ENCODE measurements around the gene SYNE1. TPM values are rescaled to one million over a fixed set of nuclear protein-coding genes. Genes with fewer than 3 reads are reported as not detected.
A peak's percentile ranks its signal among the peaks of the same experiment; 100 is the strongest.

Gene SYNE1
- total RNA-seq, 4 donors from 2014 or later, result 29.1 to 51.5 (median 45.6) TPM

GRCh38 chr6:152680879-152681517 lies 43.8 kb upstream of the SYNE1 start:
- Histone ChIP-seq H3K4me3 (no peak overlapping the region), H3K4me1 (no peaks in the 10 kb centered on the region), H3K27ac (no peak overlapping the region), H3K27me3 (no peaks in the 10 kb centered on the region), H3K36me3 (no peaks in the 10 kb centered on the region), H3K9me3 (no peaks in the 10 kb centered on the region)
- TF ChIP-seq CTCF (IDR thresholded peaks at IDR 0.05 in 4 of 5, conservative IDR thresholded peaks at IDR 0.05 in 1 of 5) (no peak), POLR2A (IDR thresholded peaks at IDR 0.05) (no peak)
- ATAC-seq, result no peak
- DNase-seq, result no peak
- in situ Hi-C loops (cut with MboI; ENCODE audit: low sequenced_read_pairs in 4 of 4), result no loop called here
- intact Hi-C loops (cut with DNase I; ENCODE audit: low total_unique reads), result no loop called here

- no peaks in the 10 kb centered on the region for H3K9me3 ChIP-seq
- no peak for TF ChIP-seq POLR2A (IDR thresholded peaks at IDR 0.05)
- TF ChIP-seq CTCF (IDR thresholded peaks at IDR 0.05 in 4 of 5, conservative IDR thresholded peaks at IDR 0.05 in 1 of 5), result no peak
- H3K4me1 ChIP-seq, result no peaks in the 10 kb centered on the region
- no peak for DNase-seq
- in situ Hi-C loops (cut with MboI; ENCODE audit: low sequenced_read_pairs in 4 of 4) (no loop called here), intact Hi-C loops (cut with DNase I; ENCODE audit: low total_unique reads) (no loop called here)
- no peaks in the 10 kb centered on the region for H3K27me3 ChIP-seq
- no peaks in the 10 kb centered on the region for H3K36me3 ChIP-seq
- no peak overlapping the region for H3K27ac ChIP-seq
- no peak overlapping the region for H3K4me3 ChIP-seq
- no peak for ATAC-seq
These were observed 43.0 kb upstream of the SYNE1 start for GRCh38 chr6:152680151-152680550.

GRCh38 chr6:152673236-152673635 lies 36.1 kb upstream of the SYNE1 start:
- intact Hi-C loops (cut with DNase I; ENCODE audit: low total_unique reads), result no loop called here
- H3K4me1 ChIP-seq, result no peaks in the 10 kb centered on the region
- ATAC-seq (no peak), DNase-seq (no peak)
- peak overlapping the region in 1 of 4 donors; percentile 27 for H3K27ac ChIP-seq
- no peaks in the 10 kb centered on the region for H3K36me3 ChIP-seq
- in situ Hi-C loops (cut with MboI; ENCODE audit: low sequenced_read_pairs in 4 of 4), result no loop called here
- no peaks in the 10 kb centered on the region for H3K27me3 ChIP-seq
- TF ChIP-seq CTCF (IDR thresholded peaks at IDR 0.05 in 4 of 5, conservative IDR thresholded peaks at IDR 0.05 in 1 of 5), result no peak
- no peak for TF ChIP-seq POLR2A (IDR thresholded peaks at IDR 0.05)
- H3K9me3 ChIP-seq, result no peaks in the 10 kb centered on the region
- no peak overlapping the region for H3K4me3 ChIP-seq

GRCh38 chr6:152671171-152671570 lies 34.0 kb upstream of the SYNE1 start:
- Histone ChIP-seq H3K4me3 (no peak overlapping the region), H3K4me1 (no peaks in the 10 kb centered on the region), H3K27ac (no peak overlapping the region), H3K9me3 (no peaks in the 10 kb centered on the region), H3K27me3 (no peaks in the 10 kb centered on the region), H3K36me3 (no peaks in the 10 kb centered on the region)
- in situ Hi-C loops (cut with MboI; ENCODE audit: low sequenced_read_pairs in 4 of 4) (no loop called here), intact Hi-C loops (cut with DNase I; ENCODE audit: low total_unique reads) (no loop called here)
- no peak for ATAC-seq
- TF ChIP-seq POLR2A (IDR thresholded peaks at IDR 0.05) (no peak), CTCF (IDR thresholded peaks at IDR 0.05 in 4 of 5, conservative IDR thresholded peaks at IDR 0.05 in 1 of 5) (no peak)
- no peak for DNase-seq

- ATAC-seq (no peak), DNase-seq (no peak)
- no peaks in the 10 kb centered on the region for H3K9me3 ChIP-seq
- H3K27me3 ChIP-seq, result no peaks in the 10 kb centered on the region
- H3K4me3 ChIP-seq, result no peak overlapping the region
- H3K4me1 ChIP-seq, result no peaks in the 10 kb centered on the region
- H3K27ac ChIP-seq, result no peak overlapping the region
- intact Hi-C loops (cut with DNase I; ENCODE audit: low total_unique reads), result no loop called here
- TF ChIP-seq CTCF (IDR thresholded peaks at IDR 0.05 in 4 of 5, conservative IDR thresholded peaks at IDR 0.05 in 1 of 5), result peak in 3 of 5 experiments; percentile 19 to 29 (median 27)
- TF ChIP-seq POLR2A (IDR thresholded peaks at IDR 0.05), result no peak
- in situ Hi-C loops (cut with MboI; ENCODE audit: low sequenced_read_pairs in 4 of 4), result loop anchor here in 1 of 4 donors (10.0 kb wide), 1 partner anchor 115 kb away; no protein-coding TSS in a partner anchor
- no peaks in the 10 kb centered on the region for H3K36me3 ChIP-seq
These were observed 32.7 kb upstream of the SYNE1 start for GRCh38 chr6:152669895-152670294.
